Keratinocyte (primary cell): Measurements from ENCODE around the gene ZSCAN23. TPM values are rescaled to one million over a fixed set of nuclear protein-coding genes. Genes with fewer than 3 reads are reported as not detected.

Source experiments
- DNase-seq: peaks from one replicate; pipeline ENCODE4 v3.0.0-alpha.2; 2011; ENCODE audit warnings: low read depth, missing footprints, low spot score
- FAIRE-seq: peaks from 2 replicates; lab custom pipeline; 2011; peaks lifted over from hg19 to GRCh38; lab: Jason Lieb, UNC
- H2AFZ ChIP-seq: 2 replicates; pipeline ENCODE4 v1.6.0; 2012; ENCODE audit warnings: low read length, control low read depth, inconsistent platforms; ENCODE audit not compliant: control insufficient read depth
- H3K27ac ChIP-seq: 2 replicates; pipeline ENCODE4 v1.5.1; 2011; ENCODE audit warnings: low read length; ENCODE audit not compliant: control insufficient read depth, insufficient read depth
- H3K27me3 ChIP-seq: 3 replicates; pipeline ENCODE4 v1.6.0; 2011; ENCODE audit warnings: low read length; ENCODE audit not compliant: control insufficient read depth, insufficient read depth; ENCODE audit errors: extremely low read depth
- H3K36me3 ChIP-seq, 2 experiments: 2 replicates in 1 of 2; 3 replicates in 1 of 2; pipeline ENCODE4 v1.5.1; 2011; ENCODE audit warnings: low read length in 2 of 2, mild to moderate bottlenecking in 1 of 2; ENCODE audit not compliant: control insufficient read depth in 2 of 2, insufficient read depth in 2 of 2; ENCODE audit errors: extremely low read depth in 1 of 2
- H3K4me1 ChIP-seq: 3 replicates; pipeline ENCODE4 v1.5.1; 2011; ENCODE audit warnings: low read length; ENCODE audit not compliant: control insufficient read depth, insufficient read depth; ENCODE audit errors: extremely low read depth
- H3K4me2 ChIP-seq: 3 replicates; pipeline ENCODE4 v1.6.0; 2011; ENCODE audit warnings: low read depth, low read length; ENCODE audit not compliant: control insufficient read depth, insufficient read depth; ENCODE audit errors: extremely low read depth
- H3K4me3 ChIP-seq, 3 experiments: fragments of 200-600 bp in 1 of 3; sonication (generic) in 1 of 3; 2 replicates in 2 of 3; 3 replicates in 1 of 3; pipeline ENCODE4 v1.5.1; 2011 to 2016; ENCODE audit warnings: low read length in 3 of 3, mild to moderate bottlenecking in 3 of 3, control low read depth in 2 of 3, inconsistent platforms in 1 of 3, low read depth in 1 of 3, mixed read lengths in 1 of 3, mixed run types in 1 of 3, moderate library complexity in 1 of 3; ENCODE audit not compliant: control insufficient read depth in 2 of 3, insufficient read depth in 2 of 3; ENCODE audit errors: extremely low read depth in 1 of 3
- H3K79me2 ChIP-seq: 2 replicates; pipeline ENCODE4 v1.6.0; 2012; ENCODE audit warnings: low read length; ENCODE audit not compliant: control insufficient read depth, insufficient read depth
- H3K9ac ChIP-seq: 3 replicates; pipeline ENCODE4 v1.6.0; 2011; ENCODE audit warnings: low read length; ENCODE audit not compliant: control insufficient read depth, insufficient read depth; ENCODE audit errors: extremely low read depth
- H3K9me1 ChIP-seq: 3 replicates; pipeline ENCODE4 v1.6.0; 2011; ENCODE audit warnings: low read length; ENCODE audit not compliant: control insufficient read depth, insufficient read depth; ENCODE audit errors: extremely low read depth
- H3K9me3 ChIP-seq: 2 replicates; pipeline ENCODE4 v1.5.1; 2012; ENCODE audit warnings: low read depth, low read length; ENCODE audit not compliant: control insufficient read depth
- H4K20me1 ChIP-seq: 3 replicates; pipeline ENCODE4 v1.6.0; 2011; ENCODE audit warnings: low read length; ENCODE audit not compliant: control insufficient read depth, insufficient read depth; ENCODE audit errors: extremely low read depth
- EZH2 ChIP-seq: IDR thresholded peaks from one replicate; pipeline ENCODE4 v1.6.1; 2012; ENCODE audit warnings: inconsistent platforms, mild to moderate bottlenecking, low read length, moderate library complexity
- dilution Hi-C: fragments of 300-500 bp; cut with MboI; formaldehyde crosslinking; loops from one replicate; pipeline ENCODE4 v1.7.0; 2020; ENCODE audit warnings: low sequenced_read_pairs; ENCODE audit not compliant: extremely low pct_ligation_motif_present
- polyA plus RNA-seq, 5 experiments: library from polyadenylated mRNA; depleted of rRNA in 3 of 5; stranded (reverse) in 3 of 5; stranded (forward) in 1 of 5; unstranded in 1 of 5; fragments of >200 nt; gene quantifications; 1 replicate in 1 of 5; 2 replicates in 3 of 5; 3 replicates in 1 of 5; pipeline versions ENCODE4 v1.2.1 to v1.2.3, GENCODE V29; 2011 to 2012; ENCODE audit warnings: missing spikeins in 2 of 5, low read depth in 1 of 5, low replicate concordance in 1 of 5
- TF ChIP-seq, protein P1 (sequence below), 3 experiments: IDR thresholded peaks in 1 of 3; conservative IDR thresholded peaks in 1 of 3; optimal IDR thresholded peaks in 1 of 3; 2 replicates in 2 of 3; 3 replicates in 1 of 3; pipeline versions ENCODE3 to v1.5.1; 2011; ENCODE audit warnings: low read length in 3 of 3, mild to moderate bottlenecking in 3 of 3, moderate library complexity in 2 of 3, control low read depth in 1 of 3, inconsistent platforms in 1 of 3; ENCODE audit not compliant: insufficient read depth in 2 of 3; ENCODE audit errors: extremely low read depth in 1 of 3

Gene ZSCAN23
- polyA plus RNA-seq, 1 donor (not counting 4 experiments of a cell fraction or from before 2014, with no cell fraction given), result 1.8 TPM

DNA sequence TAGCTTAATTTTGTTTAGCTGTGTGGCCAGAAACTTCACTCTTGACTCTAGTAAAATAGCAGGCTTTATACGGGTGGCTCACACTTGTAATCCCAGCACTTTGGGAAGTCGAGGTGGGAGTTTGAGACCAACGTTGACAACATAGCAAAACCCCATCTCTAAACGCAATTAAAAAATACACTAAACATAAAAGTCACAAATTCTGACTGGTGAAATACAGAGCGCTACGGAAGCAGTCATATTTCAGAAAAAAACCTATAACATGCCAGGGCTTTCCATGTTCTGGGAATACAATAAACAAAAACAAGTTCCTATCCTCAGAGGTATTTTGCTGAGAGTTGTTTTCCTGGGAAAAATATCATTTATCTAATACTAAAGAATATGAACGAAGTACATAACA lies 24.8 kb upstream of the ZSCAN23 start:
- FAIRE-seq (no peak), DNase-seq (no peak)
- H4K20me1 ChIP-seq, result no peaks in the 10 kb centered on the region
- no peak overlapping the region for H3K4me3 ChIP-seq
- no peaks in the 10 kb centered on the region for H3K9me1 ChIP-seq
- H3K27me3 ChIP-seq, result peaks cover 2% of the 10 kb centered on the region
- TF ChIP-seq, protein P1, sequence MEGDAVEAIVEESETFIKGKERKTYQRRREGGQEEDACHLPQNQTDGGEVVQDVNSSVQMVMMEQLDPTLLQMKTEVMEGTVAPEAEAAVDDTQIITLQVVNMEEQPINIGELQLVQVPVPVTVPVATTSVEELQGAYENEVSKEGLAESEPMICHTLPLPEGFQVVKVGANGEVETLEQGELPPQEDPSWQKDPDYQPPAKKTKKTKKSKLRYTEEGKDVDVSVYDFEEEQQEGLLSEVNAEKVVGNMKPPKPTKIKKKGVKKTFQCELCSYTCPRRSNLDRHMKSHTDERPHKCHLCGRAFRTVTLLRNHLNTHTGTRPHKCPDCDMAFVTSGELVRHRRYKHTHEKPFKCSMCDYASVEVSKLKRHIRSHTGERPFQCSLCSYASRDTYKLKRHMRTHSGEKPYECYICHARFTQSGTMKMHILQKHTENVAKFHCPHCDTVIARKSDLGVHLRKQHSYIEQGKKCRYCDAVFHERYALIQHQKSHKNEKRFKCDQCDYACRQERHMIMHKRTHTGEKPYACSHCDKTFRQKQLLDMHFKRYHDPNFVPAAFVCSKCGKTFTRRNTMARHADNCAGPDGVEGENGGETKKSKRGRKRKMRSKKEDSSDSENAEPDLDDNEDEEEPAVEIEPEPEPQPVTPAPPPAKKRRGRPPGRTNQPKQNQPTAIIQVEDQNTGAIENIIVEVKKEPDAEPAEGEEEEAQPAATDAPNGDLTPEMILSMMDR (optimal IDR thresholded peaks at IDR 0.05 in 1 of 3, IDR thresholded peaks at IDR 0.05 in 1 of 3, conservative IDR thresholded peaks at IDR 0.05 in 1 of 3; ENCODE audit: extremely low read depth in 1 of 3, insufficient read depth in 2 of 3, low read length in 3 of 3), result no peak
- no peak for TF ChIP-seq EZH2
- H3K4me1 ChIP-seq, result no peaks in the 10 kb centered on the region
- no peaks in the 10 kb centered on the region for H3K36me3 ChIP-seq
- dilution Hi-C loops, result no loop called here
- H3K9me3 ChIP-seq, result no peaks in the 10 kb centered on the region
- no peak overlapping the region for H3K27ac ChIP-seq
- no peak overlapping the region for H3K9ac ChIP-seq
- H2AFZ ChIP-seq, result no peak overlapping the region
- H3K4me2 ChIP-seq, result no peak overlapping the region
- H3K79me2 ChIP-seq, result no peaks in the 10 kb centered on the region

GRCh38 chr6:28462401-28462800 lies 19.1 kb upstream of the ZSCAN23 start:
- no peaks in the 10 kb centered on the region for H4K20me1 ChIP-seq
- no peak overlapping the region for H2AFZ ChIP-seq
- dilution Hi-C loops, result no loop called here
- H3K4me2 ChIP-seq, result no peak overlapping the region
- H3K4me3 ChIP-seq, result no peak overlapping the region
- H3K27me3 ChIP-seq, result peaks cover 3% of the 10 kb centered on the region
- H3K9ac ChIP-seq, result no peak overlapping the region
- TF ChIP-seq, protein P1 (optimal IDR thresholded peaks at IDR 0.05 in 1 of 3, IDR thresholded peaks at IDR 0.05 in 1 of 3, conservative IDR thresholded peaks at IDR 0.05 in 1 of 3; ENCODE audit: extremely low read depth in 1 of 3, insufficient read depth in 2 of 3, low read length in 3 of 3), result no peak
- no peak for TF ChIP-seq EZH2
- no peaks in the 10 kb centered on the region for H3K9me3 ChIP-seq
- H3K36me3 ChIP-seq, result no peaks in the 10 kb centered on the region
- H3K4me1 ChIP-seq, result no peaks in the 10 kb centered on the region
- no peaks in the 10 kb centered on the region for H3K9me1 ChIP-seq
- no peak for FAIRE-seq
- no peak overlapping the region for H3K27ac ChIP-seq
- no peaks in the 10 kb centered on the region for H3K79me2 ChIP-seq
- DNase-seq, result no peak
